GM10248 (cell line): ENCODE measurements around the gene ZBTB45.

Experiments
- CTCF ChIA-PET: fragments of 300-600 bp; sonication (Branson Sonifier 250); formaldehyde crosslinking; extraction: SDS; loops from one replicate; lab custom pipeline; 2021; ENCODE audit warnings: antibody characterized with exemption; lab: Yijun Ruan, JAX
- POLR2A ChIA-PET: fragments of 350-650 bp; sonication (Branson Sonifier 250); formaldehyde crosslinking; extraction: SDS; loops from one replicate; lab custom pipeline; 2020; ENCODE audit warnings: antibody characterized with exemption; lab: Yijun Ruan, JAX
- DNase-seq: peaks from one replicate; pipeline ENCODE4 v3.0.0; 2012; ENCODE audit errors: extremely low spot score
- CTCF ChIP-seq: IDR thresholded peaks from 2 replicates; pipeline ENCODE4 v1.5.1; 2012; ENCODE audit warnings: mild to moderate bottlenecking, low read depth; ENCODE audit errors: extremely low read depth, missing control alignments, control extremely low read depth

ZBTB45 gene

GRCh38 chr19:58555369-58555885 lies 35.8 kb upstream of the ZBTB45 start:
- no peak for DNase-seq
- CTCF ChIA-PET = interaction anchor here (0.8 to 2.9 kb wide), 4 partner anchors 10 to 86 kb away, joined by 3 to 30 read pairs (median 8); partner anchors contain the start of gene ZBTB45

GRCh38 chr19:58554494-58555368 lies 35.1 kb upstream of the ZBTB45 start, which contains the start of gene CHMP2A:
CHMP2A (minus strand) TSS chr19:58555105; CDS start chr19:58554212, 893 bp downstream.
- ChIA-PET POLR2A (interaction anchor here (0.5 to 3.7 kb wide), 10 partner anchors 10 to 210 kb away, joined by 3 to 32 read pairs (median 4); partner anchors contain the start of genes TRIM28 and ZBTB45), CTCF (interaction anchor here (0.8 to 2.9 kb wide), 4 partner anchors 9 to 85 kb away, joined by 3 to 30 read pairs (median 8); partner anchors contain the start of gene ZBTB45)
- DNase-seq = peak; percentile 94
- TF ChIP-seq CTCF = no peak

More at GRCh38 chr19:58555369-58555885, 35.8 kb upstream of the ZBTB45 start:
- no peak for TF ChIP-seq CTCF
- POLR2A ChIA-PET = interaction anchor here (0.5 to 3.7 kb wide), 7 partner anchors 11 to 71 kb away, joined by 3 to 32 read pairs (median 6); partner anchors contain the start of genes TRIM28 and ZBTB45

GRCh38 chr19:58553799-58554493 lies 34.3 kb upstream of the ZBTB45 start:
- ChIA-PET CTCF (interaction anchor here (1.3 to 2.9 kb wide), 5 partner anchors 9 to 84 kb away, joined by 3 to 30 read pairs (median 5); partner anchors contain the start of gene ZBTB45), POLR2A (interaction anchor here (0.7 to 3.7 kb wide), 4 partner anchors 9 to 54 kb away, joined by 3 to 32 read pairs (median 4); partner anchors contain the start of gene TRIM28)
- no peak for TF ChIP-seq CTCF
- no peak for DNase-seq

GRCh38 chr19:58552655-58553054 lies 33.0 kb upstream of the ZBTB45 start:
- TF ChIP-seq CTCF = no peak
- DNase-seq = no peak
- ChIA-PET CTCF (interaction anchor here (1.3 to 2.9 kb wide), 4 partner anchors 29 to 38 kb away, joined by 3 to 30 read pairs (median 6); partner anchors contain the start of gene ZBTB45), POLR2A (interaction anchor here (3.7 kb wide), 1 partner anchor 8 kb away, joined by 32 read pairs; the partner anchor contains the start of gene TRIM28)

- TF ChIP-seq CTCF = no peak
- ChIA-PET CTCF (interaction anchor here (1.5 kb wide), 1 partner anchor 32 kb away, joined by 9 read pairs; the partner anchor contains the start of gene ZBTB45), POLR2A (interaction anchor here (0.5 to 3.7 kb wide), 2 partner anchors 7 to 1269 kb away, joined by 3 to 32 read pairs; partner anchors contain the start of gene TRIM28)
- DNase-seq = no peak
Measured at GRCh38 chr19:58551577-58552471, 32.2 kb upstream of the ZBTB45 start.
